Nucleus accumbens (tissue), 56 donors: ENCODE results near the gene SLC18B1.
A peak's percentile ranks its signal among the peaks of the same experiment; 100 is the strongest.

ENCODE experiments used
- DNase-seq, 56 donors: peaks; one replicate each; lab custom pipeline; 2025; lab: John Stamatoyannopoulos, UW

Gene SLC18B1

DNA sequence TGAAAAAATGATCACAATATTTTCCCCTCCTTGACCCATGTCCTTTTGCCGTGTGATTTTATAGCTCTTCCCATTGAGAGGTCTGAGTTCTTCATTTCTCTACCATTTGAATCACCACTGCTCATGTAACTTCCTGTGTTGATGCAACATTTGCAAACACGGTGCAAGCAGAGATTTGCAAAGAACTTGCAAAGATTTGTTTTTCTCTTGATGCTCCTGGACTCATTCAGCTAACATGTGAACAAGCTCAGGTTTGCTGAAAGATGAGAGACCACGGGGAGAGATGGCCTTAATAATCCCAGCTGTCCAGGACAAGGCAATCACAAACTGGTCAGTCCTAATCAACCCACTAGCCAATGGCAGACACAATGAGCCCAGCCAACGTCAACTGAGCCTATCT, 49.3 kb downstream of the SLC18B1 start:
- peak in 1 of 56 donors; percentile 1 for DNase-seq

DNA sequence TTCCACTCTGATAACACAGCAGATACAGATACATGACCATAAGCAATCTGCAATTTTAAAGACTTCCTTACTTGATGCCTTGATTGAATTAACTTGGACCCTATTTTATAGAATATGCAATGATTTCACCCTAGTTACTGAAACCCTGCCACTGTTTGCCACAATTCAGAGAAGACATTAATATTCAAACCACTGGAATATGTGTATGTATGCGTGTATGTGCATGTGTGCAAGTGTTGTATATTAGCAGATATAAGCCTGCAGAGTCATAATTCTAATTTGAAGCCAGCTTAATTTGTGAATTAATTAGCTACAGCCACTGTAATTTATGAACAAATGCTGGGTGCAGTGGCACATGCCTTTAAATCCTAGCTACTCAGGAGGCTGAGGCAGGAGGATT, 50.0 kb downstream of the SLC18B1 start:
- DNase-seq: no peak

DNA sequence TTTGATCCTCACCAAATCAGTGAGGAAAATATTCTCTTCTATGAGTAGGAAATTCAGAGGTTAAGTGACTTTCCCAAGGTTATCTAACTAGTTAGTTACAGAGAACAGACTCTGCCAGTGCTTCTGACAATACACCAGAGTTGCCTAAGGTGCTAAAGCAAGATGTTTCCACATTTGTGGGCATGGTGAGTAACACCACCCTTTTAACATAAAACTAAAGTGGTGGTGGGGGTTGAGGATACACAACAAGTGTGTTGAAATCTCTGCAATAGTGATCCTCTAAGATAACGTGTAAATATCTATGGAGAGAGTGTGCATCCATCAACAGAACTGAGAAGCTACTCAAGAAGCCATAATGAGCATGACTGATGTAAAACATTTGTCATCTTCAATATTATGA, 52.4 kb downstream of the SLC18B1 start:
- DNase-seq: no peak

DNA sequence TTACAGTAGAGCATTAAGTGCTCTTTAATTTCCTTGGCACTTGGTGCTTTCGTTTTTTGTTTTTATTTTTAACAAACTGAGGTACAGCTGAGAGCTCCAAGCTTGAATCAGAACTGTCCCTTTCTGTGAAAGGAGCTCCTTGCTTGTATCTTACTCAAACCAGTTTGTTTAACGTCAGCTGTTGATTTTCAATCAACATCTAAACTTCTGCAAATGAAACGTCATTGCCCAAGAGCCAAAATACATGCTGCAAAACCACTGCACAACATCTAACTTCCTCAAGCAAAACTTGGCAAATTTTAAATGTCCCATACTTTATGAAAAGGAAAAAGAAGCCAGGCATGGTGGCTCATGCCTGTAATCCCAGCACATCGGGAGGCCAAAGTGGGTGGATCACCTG, 55.9 kb downstream of the SLC18B1 start:
- no peak for DNase-seq

DNA sequence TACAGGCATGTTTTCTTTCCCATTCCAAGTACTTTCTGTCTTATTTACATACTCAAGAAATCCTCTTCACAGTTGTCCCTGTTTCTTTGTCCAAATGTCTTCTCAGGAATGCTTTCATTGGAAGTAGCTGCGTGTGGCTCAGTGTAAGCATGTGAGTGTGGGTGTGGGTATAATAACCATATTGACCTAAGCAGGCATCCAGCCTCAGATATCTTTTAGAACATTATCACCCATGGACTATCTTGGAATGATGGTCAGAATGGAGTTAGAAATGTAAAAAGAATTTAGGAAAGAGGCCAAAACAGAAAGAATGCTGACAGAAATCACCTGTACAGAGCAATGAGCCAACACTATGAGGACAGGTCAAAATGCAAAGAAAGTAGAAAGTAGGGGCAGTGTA, 57.2 kb downstream of the SLC18B1 start:
- DNase-seq: no peak

DNA sequence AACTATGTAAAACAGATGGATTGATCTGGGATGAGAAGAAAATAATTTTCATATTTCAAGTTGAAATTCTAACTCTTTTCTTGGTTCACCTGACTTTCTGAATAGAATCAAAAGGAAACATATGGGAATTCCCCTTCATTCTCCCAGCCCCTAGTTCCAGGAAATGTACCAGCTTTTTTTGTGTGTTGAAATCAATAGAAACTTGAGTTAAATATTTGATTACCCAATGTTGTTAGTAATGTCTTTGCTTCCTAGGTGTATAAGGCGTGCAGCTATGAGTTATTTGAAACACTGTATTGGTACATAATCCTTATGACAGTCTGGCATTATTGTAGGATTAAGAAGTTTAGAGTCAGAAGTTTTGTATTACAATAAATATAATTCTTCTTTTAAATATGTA, 62.2 kb downstream of the SLC18B1 start:
- DNase-seq: no peak

DNA sequence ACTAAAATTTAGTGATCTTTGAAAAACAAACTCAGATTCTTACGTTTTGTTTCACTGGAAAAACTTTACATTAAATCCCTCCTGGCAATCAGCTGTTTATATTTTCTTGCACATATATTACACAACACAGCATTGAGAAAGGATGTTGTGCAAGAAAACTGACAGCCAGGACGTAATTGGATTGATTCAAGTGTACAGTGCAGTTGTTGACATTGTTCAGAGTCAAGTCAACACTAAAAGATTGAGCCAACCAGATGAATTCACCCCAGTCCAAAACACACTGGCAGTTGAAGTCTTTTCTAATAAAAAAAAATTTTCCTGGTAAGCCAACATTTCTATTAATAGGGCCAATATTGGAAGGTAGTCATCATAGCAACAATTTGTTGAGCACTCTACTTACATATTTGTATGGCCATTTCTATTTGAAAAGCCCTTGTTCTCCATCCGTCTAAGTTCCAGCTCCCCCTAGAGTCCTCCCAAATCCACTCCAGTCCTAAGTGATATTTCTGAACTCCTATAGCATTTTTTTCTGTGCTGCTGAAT, 63.7 kb downstream of the SLC18B1 start:
- no peak for DNase-seq

DNA sequence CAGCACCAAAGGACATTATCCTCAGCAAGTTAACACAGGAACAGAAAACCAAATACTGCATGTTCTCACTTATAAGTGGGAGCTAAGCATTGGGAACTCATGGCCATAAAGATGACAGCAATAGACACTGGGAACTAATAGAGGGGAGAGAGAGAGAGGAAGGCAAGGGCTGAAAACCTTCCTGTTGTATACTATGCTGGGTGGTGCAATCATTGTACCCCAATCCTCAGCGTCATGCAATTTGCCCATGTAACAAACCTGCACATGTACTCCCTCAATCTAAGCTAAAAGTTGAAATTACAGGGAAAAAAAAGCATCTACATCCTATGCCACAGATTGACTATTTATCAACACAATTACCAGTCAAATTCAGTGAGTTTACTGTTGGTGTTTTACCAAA, 64.6 kb downstream of the SLC18B1 start:
- no peak for DNase-seq

DNA sequence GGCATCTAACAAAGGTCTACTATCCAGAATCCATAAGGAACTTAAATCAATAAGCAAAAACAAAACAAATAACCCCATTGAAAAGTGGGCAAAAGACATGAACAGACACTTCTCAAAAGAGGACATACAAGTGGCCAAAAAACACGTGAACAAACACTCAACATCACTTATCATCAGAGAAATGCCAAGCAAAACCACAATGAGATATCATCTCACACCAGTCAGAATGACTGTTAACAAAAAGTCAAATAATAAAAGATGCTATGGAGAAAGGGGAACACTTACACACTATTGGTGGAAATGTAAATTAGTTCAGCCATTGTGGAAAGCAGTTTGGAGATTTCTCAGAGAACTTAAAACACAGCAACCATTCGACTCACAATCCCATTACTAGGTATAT, 65.2 kb downstream of the SLC18B1 start:
- no peak for DNase-seq

DNA sequence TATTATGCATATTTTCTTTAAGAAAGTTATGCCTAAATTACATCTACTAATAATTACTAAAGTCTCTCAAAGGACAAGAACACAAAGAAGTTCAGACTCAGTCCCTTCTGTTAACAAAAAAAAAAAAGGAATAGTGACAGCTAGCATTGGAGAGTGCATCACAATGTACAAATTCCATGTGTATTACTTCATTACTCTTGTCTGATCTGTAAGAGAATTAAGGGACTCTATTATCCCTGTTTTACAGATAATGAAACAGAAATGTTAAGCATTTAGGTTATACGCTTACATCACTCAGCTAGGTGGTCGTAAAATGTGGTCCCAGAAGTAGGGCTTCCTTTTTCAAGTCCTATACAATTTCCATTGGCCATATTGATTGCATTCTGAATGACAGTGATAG, 67.4 kb downstream of the SLC18B1 start:
- DNase-seq: no peak

DNA sequence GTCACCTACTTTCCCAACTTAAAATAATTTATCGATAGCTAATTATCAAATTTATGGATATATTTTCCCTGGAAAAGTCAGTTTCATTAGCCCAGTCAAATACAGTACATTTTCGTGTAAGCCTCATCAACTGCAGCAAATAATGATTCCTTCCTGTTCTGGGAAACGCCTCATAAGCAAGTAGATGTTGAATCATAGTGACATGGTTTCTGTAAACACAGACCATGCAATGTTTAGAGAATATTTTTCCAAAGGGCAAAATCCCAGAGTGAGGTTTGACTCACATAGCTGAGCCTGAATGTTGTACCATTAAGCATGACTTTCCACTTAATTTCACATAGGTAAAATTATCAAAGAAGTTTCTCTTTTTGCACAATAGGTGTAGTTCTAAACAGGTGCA, 67.9 kb downstream of the SLC18B1 start:
- no peak for DNase-seq

DNA sequence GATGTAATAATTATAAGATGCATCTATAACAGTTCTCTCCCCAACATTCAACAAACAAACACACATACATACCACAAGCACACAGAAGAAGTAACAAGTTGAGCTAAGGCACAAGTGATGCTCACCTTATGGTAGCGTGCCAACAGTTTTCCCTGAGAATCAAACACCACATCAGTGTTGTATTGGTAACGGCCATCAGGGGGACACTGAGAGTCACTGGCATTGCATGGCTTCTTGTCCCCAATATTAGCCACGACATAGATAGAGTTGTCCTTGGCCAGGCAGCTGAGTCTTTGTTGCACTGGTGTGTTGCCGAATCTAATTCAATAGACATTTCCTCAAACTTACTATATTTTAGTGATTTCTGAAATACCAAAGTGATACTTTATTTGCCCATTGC, 69.8 kb downstream of the SLC18B1 start:
- no peak for DNase-seq

DNA sequence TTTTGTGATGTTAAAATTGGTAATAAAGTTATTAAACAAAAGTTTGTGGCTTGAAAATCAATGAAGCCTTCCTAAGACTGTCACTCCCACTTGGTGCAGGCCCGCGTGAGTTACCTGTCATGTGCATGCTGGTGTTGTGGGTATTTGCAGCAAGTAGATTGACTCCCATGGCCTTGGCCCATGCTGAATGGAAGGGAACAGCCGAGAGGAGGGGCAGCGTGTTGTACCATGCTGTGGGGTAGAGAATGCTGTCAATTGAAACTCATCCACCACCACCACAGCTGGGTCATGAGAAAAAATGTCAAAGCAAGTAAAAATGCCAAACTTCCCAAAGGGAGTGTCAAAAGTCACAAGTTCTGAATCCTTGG, 71.8 kb downstream of the SLC18B1 start:
- DNase-seq: no peak

DNA sequence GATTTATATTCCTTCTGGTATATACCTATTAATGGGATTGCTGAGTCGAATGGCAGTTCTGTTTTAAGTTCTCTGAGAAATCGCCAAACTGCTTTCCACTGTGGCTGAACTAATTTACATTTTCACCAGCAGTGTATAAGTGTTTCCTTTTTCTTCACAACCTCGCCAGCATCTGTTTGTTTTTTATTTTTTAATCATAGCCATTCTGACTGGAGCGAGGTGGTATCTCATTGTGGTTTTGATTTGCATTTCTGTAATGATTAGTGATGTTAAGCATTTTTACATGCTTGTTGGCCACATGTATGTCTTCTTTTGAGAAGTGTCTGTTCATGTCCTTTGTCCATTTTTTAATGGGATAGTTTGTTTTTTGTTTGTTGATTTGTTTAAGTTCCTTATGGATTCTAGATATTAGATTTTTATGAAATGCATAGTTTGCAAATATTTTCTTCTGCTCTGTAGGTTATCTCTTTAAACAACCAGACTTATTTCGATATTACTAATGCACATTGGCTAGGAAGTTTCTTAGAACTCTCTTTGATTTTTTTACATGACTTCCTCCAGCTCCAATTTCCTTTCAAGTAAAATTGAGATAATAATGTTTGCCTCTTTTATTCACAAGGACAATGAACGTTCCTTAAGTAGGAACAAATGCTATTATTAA, 72.4 kb downstream of the SLC18B1 start:
- DNase-seq: no peak

DNA sequence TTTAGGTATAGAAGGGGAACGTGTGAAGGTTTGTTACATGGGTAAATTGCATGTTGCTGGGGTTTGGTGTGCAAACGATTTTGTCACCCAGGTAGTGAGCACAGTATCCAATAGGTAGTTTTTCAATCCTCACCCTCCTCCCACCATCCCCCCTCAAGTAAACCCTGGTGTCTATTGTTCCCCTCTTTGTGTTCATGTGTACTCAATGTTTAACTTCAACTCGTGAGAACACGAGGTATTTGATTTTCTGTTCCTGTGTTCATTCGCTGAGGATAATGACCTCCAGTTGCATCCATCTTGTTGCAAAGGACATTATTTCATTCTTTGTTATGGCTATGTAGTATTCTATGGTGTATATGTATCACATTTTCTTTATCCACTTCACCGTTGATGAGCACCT, 73.0 kb downstream of the SLC18B1 start:
- DNase-seq: no peak

DNA sequence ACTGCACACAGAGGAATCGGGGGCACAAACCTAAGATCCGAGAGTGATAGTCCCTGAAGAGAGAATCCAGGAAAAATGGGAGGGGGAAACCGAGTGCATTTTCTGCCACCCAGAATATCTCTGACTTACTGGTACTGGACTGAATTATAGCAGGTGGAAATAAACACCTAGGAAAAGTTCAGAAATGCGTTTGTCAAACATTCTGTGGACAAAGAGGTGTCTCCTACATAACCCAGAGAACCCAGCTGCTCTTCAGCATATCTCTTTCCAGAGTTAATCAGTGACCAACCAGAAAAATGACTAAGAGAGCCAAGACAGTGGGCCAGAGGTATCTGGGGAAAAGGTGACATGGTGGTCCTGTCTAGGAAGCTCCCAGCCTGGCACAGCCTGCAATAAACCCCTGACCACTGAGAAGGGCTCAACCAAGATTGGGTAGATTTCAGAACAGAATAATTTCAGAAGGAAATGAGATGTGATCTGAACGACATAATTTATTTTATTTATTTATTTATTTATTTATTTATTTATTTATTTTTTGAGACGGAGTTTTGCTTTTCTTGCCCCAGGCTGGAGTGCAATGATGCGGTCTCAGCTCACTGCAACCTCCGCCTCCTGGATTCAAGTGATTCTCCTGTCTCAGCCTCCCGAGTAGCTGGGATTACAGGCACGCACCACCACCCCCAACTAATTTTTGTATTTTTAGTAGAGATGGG, 78.5 kb downstream of the SLC18B1 start:
- no peak for DNase-seq
